HL-60 (cell line): ENCODE data around the gene GTPBP3.
A peak's percentile ranks its signal among the peaks of the same experiment; 100 is the strongest.

Source experiments
- DNase-seq, 2 experiments: peaks; one replicate each; pipeline ENCODE4 v3.0.0-alpha.2; 2010 to 2020; ENCODE audit warnings: low read depth in 1 of 2, low spot score in 1 of 2
- H3K27ac ChIP-seq: fragments of 250-450 bp; sonication (Bioruptor Pico); replicated peaks from 2 replicates; pipeline ENCODE4 v1.5.1; 2020; ENCODE audit warnings: mild to moderate bottlenecking, moderate library complexity
- H3K27me3 ChIP-seq: fragments of 250-450 bp; sonication (Bioruptor Pico); 2 replicates; pipeline ENCODE4 v1.5.1; 2021; ENCODE audit warnings: mild to moderate bottlenecking, moderate library complexity; ENCODE audit not compliant: insufficient read depth, poor library complexity, severe bottlenecking
- H3K4me3 ChIP-seq: replicated peaks from 2 replicates; pipeline ENCODE4 v1.5.1; 2011; ENCODE audit warnings: mild to moderate bottlenecking, control low read depth, low read length; ENCODE audit not compliant: insufficient read depth
- CTCF ChIP-seq: IDR thresholded peaks from one replicate; pipeline ENCODE4 v1.5.1; 2011; ENCODE audit warnings: low read length, control low read depth, inconsistent platforms; ENCODE audit not compliant: insufficient read depth
- GABPA ChIP-seq: IDR thresholded peaks from 2 replicates; pipeline ENCODE4 v1.6.1; 2012; ENCODE audit warnings: low read depth
- POLR2AphosphoS5 ChIP-seq: IDR thresholded peaks from 2 replicates; pipeline ENCODE4 v1.6.1; 2012; ENCODE audit warnings: low read depth
- REST ChIP-seq: IDR thresholded peaks from 2 replicates; pipeline ENCODE4 v1.6.1; 2012; ENCODE audit warnings: low read depth; ENCODE audit not compliant: insufficient replicate concordance
- SPI1 ChIP-seq: IDR thresholded peaks from 2 replicates; pipeline ENCODE4 v1.6.1; 2012; ENCODE audit warnings: low read depth, mild to moderate bottlenecking, borderline replicate concordance

The GTPBP3 gene

GRCh38 chr19:17305517-17306284, 31.7 kb upstream of the GTPBP3 start, which contains the start of gene MRPL34:
TSS of gene MRPL34 (plus strand) at chr19:17305872. CDS start at chr19:17305893, 21 bp downstream.
- Histone ChIP-seq H3K27me3 (no peaks in the 10 kb centered on the region), H3K27ac (peak within 1 kb of the TSS; percentile 86)

GRCh38 chr19:17306285-17306714, 31.1 kb upstream of the GTPBP3 start:
- Histone ChIP-seq H3K27ac (peak overlapping the region; percentile 86), H3K27me3 (no peaks in the 10 kb centered on the region), H3K4me3 (peak overlapping the region; percentile 78)
- TF ChIP-seq GABPA: no peak
- no peak for TF ChIP-seq POLR2AphosphoS5
- TF ChIP-seq SPI1: no peak
- TF ChIP-seq CTCF: no peak
- TF ChIP-seq REST: no peak
- no peak for DNase-seq

More at GRCh38 chr19:17305517-17306284, 31.7 kb upstream of the GTPBP3 start, which contains the start of gene MRPL34:
- TF ChIP-seq REST (no peak), CTCF (peak; percentile 64), SPI1 (no peak), POLR2AphosphoS5 (peak; percentile 100), GABPA (peak; percentile 77)
- peak within 1 kb of the TSS; percentile 78 for H3K4me3 ChIP-seq
- peak; percentile 99 to 100 for DNase-seq

GRCh38 chr19:17307876-17308377, 29.4 kb upstream of the GTPBP3 start:
- TF ChIP-seq REST: no peak
- TF ChIP-seq GABPA: no peak
- no peak for TF ChIP-seq SPI1
- TF ChIP-seq CTCF: no peak
- TF ChIP-seq POLR2AphosphoS5: no peak
- H3K4me3 ChIP-seq: no peak overlapping the region
- no peaks in the 10 kb centered on the region for H3K27me3 ChIP-seq
- DNase-seq: no peak
- H3K27ac ChIP-seq: no peak overlapping the region
